Cardiac ventricle fibroblast (primary cell): ENCODE measurements around the gene RPL36. TPM values are rescaled to one million over a fixed set of nuclear protein-coding genes. Genes with fewer than 3 reads are reported as not detected.

ENCODE experiments used
- total RNA-seq: library from RNA; depleted of rRNA; stranded (reverse); fragments of >200 nt; gene quantifications from 2 replicates; pipeline ENCODE4 v1.2.3, GENCODE V29; 2015

Gene RPL36
- total RNA-seq = 1,291 and 1,389 TPM in 2 replicates

GRCh38 chr19:5690125-5690954 is at the start of gene RPL36:
RPL36 (plus strand) TSS chr19:5690295; CDS start chr19:5690508, 213 bp downstream.

DNA sequence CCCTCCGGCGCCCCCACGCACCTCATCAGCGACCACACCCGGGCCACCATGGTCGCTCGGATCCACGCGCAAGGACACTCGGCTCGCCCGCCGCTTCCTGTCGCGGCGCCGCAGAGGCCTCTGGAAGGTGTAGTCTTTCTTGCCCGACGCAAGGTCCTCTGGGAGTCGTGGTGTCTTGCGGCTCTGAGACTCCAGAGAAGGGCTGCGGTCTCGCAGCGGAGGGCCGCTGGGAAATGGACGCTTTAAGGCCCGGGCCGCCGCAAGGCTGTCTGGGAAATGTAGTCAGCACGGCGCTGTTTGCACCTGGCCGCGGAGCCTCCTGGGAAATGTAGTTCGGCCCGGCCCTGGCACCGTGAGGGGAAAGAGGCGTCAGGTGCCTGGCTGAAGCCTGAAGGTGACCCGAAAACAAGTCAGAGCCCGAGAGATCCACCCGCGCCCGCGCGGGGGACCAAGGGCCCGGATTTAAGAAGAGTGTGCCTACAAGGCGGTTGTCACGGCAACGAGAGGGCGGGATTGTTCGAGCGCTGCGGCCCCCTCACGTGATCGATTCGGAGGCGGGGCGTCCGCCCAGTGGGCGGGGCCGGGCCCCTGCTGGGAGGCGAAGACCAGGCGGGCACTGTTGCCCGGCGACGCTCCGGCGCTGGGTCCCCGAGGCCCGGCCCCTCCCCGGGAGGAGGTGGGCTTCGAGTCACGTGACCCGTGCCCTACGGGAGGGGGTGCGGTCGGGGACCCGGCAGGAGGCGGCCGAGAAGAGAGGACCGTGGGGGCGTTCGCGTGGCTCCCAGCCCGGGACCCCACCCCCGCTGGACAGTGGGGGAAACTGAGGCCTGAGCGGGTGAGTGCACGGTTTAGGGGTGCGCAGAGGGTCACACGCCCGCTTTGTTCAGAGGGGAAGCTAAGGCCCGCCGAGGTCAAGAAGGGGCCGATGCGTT is 9.4 kb upstream of the RPL36 start, which contains the start of the genes HSD11B1L and MICOS13:
TSS of gene HSD11B1L (plus strand) at position 591 of the 932 bp plus-strand sequence. CDS start 3,806 bp downstream, outside the sequence.
TSS of gene MICOS13 (minus strand) at position 80 of the 932 bp plus-strand sequence. CDS start at position 50, 30 bp downstream.

DNA sequence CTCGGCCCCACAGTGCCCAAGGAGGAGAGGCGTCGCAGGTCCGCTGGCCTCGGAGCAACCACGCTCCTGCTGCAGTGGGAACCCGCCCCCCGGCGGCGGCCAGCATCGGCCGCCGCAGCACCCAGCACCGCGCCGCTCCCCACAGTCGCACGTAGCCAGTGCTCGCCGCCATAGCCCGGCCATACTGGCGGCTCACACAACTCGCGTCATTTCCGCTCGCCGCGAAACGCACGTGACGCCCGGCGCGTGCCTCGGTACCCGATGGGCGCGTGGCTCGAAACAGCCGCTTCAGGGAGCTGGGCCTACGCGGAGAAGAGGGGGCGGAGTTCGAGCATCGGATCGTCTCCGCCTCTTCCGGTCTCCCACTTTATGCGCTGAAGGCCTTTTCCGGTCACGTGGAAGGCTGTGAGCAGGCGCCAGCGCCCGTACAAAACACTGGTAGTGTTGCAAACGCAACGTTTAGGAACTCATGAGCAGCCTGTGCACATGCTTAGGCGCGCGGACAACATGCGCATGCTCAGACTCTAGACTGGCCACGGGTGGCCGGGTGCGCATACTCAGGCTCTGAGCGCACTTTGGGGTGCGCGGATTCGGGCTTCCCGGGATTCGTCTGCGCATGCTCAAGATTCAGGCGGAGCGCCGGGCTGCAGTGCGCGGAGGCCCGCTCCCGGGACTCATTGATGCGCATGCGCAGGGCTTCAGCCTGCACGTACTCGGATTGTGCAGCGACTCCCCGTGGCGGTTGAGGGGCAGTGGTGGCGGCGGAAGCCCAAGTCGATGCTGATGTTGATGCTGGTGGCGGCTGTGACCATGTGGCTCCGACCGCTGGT is 30.1 kb downstream of the RPL36 start, which contains the start of the genes CATSPERD and LONP1:
TSS of gene CATSPERD (plus strand) at position 677 of the 830 bp plus-strand sequence. CDS start at position 778, 101 bp downstream.
TSS of gene LONP1 (minus strand) at position 186 of the 830 bp plus-strand sequence. CDS start at position 172, 14 bp downstream.

Other genes with a start within 250 kb of the RPL36 start
- not detected in 2 replicates for gene ZNRF4, start 234.9 kb upstream of the RPL36 start, total RNA-seq
- gene TINCR, start 122.3 kb upstream of the RPL36 start, total RNA-seq = not detected in 2 replicates
- gene SAFB2, start 67.5 kb upstream of the RPL36 start, total RNA-seq = 16.4 and 19.1 TPM in 2 replicates
- 36.5 and 41.9 TPM in 2 replicates for gene SAFB, start 67.2 kb upstream of the RPL36 start, total RNA-seq
- gene MICOS13, start 9.8 kb upstream of the RPL36 start, total RNA-seq = 59.8 and 64.2 TPM in 2 replicates
- gene HSD11B1L, start 9.3 kb upstream of the RPL36 start, total RNA-seq = 10.9 and 16.2 TPM in 2 replicates
- gene LONP1, start 29.9 kb downstream of the RPL36 start, total RNA-seq = 41.5 and 78.2 TPM in 2 replicates
- gene CATSPERD, start 30.3 kb downstream of the RPL36 start, total RNA-seq = not detected in 2 replicates
- 0.37 and 0.98 TPM in 2 replicates for gene PRR22, start 94.5 kb downstream of the RPL36 start, total RNA-seq
- 19.7 and 24.7 TPM in 2 replicates for gene DUS3L, start 100.9 kb downstream of the RPL36 start, total RNA-seq
- not detected in 2 replicates for gene NRTN, start 114.8 kb downstream of the RPL36 start, total RNA-seq
- gene FUT6, start 149.4 kb downstream of the RPL36 start, total RNA-seq = not detected in 2 replicates
- not detected in 2 replicates for gene FUT3, start 161.2 kb downstream of the RPL36 start, total RNA-seq
- gene FUT5, start 180.2 kb downstream of the RPL36 start, total RNA-seq = not detected in 2 replicates
- gene NDUFA11, start 213.5 kb downstream of the RPL36 start, total RNA-seq = 257 and 297 TPM in 2 replicates
- gene VMAC, start 214.6 kb downstream of the RPL36 start, total RNA-seq = 3.0 and 5.4 TPM in 2 replicates
- 1.7 and 4.1 TPM in 2 replicates for gene CAPS, start 224.0 kb downstream of the RPL36 start, total RNA-seq